ENCODE data around the gene PREX1. TPM values are rescaled to one million over a fixed set of nuclear protein-coding genes. Genes with fewer than 3 reads are reported as not detected.

PREX1 gene
- total RNA-seq, 1 experiment from 2014 or later = 32.6 TPM

DNA sequence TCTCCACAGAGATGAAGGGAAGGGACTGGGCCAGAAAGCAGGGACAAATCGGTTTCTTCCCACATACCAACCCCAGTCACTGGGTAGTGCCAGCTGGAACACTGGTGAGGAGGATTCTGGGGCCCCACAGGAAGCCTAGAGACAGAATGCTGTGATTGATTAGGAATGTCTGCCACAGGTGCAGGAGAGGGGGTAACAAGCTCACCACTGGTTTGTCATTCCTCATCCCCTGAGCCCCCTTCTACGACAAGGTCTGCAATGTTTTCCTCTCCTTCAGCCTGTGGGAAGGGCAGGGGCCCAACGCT lies 89.8 kb downstream of the PREX1 start:
- no peak for DNase-seq (ENCODE audit: low read depth)

DNA sequence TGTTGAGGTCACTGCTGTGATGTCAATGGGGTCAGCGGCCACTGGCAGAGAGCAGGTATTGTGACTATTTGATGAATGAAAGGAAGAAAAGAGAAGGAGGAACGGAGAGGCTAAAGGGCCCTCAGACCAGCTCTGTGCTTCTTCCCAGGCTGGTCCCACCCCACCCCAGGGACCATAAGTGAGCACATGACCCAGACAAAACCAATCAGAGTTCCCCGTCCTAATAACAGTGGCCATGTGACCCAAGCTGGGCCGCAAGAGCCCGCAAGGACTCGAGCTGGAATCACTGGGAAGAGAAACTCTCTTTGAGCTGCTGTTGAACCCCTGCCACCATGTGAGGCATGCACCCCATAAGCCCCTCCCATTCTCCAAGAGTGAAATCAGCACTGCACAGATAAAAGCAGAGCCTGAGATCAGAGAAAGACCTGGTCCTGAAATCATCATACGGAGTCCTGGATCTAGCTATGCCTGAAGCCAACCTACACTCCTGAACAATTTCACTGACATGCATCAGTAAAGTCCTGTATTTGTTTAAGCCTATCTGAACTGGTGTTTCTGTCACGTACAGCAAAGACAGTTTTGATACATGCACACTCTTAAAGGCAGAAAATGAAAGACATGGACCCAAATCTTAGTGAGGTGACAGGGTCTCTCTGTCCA lies 90.2 kb downstream of the PREX1 start:
- no peak for DNase-seq (ENCODE audit: low read depth)

DNA sequence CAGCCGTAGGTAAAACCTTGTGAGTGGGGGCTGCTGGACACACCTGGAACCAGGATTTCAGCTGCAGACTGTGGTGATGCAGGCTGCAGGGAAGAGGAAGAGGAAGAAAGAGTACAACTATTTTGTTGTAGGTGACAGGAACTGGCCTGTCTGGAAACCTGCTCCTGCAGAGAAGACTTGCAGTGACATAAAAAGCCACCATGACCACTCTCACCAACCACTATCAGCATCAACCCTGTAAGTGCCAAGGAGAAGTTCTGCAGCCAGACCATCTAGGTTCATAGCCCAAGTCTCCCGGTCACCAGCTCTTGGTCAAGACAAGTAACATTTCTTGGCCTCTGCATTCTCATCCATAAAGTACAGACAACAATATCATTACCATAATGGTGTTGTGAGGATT lies 91.2 kb downstream of the PREX1 start:
- no peak for DNase-seq (ENCODE audit: low read depth)

DNA sequence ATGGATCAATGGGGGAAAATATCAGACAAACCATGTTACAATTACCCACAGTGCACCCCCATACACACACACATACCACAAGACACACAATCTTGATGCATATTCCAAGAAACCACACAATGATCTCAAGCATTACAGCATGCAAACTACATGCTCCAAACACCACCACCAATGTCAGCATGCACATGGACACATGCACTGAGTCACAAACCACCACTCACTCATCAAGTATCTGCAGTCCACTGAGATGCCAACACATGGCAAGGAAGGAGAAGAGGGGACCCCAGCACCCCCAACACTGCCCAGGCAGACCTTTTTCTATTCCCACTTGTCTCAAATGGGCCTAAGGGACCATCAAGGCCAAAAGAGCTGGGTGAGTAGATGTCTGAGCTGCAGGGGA lies 91.6 kb downstream of the PREX1 start:
- no peak for DNase-seq (ENCODE audit: low read depth)

DNA sequence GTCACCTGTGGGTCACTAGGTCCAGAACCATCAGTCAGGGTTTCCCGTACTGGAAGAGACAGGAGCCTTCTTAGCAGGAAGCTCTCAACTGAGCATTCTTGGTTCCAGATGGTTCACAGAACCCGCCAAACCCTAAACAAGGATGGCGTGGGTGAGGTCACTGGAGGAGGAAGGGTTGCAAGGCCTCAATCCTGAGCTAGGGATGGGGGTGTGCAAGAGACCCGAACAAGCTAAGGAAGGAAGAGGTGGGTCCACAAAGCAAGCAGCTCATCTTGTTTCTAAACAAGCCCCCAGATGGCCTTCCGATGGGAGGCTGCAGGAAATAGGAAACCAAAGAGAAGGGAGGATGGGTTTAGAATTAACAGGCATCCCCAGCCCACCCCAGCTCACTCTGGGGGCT lies 92.7 kb downstream of the PREX1 start:
- DNase-seq (ENCODE audit: low read depth) = no peak

DNA sequence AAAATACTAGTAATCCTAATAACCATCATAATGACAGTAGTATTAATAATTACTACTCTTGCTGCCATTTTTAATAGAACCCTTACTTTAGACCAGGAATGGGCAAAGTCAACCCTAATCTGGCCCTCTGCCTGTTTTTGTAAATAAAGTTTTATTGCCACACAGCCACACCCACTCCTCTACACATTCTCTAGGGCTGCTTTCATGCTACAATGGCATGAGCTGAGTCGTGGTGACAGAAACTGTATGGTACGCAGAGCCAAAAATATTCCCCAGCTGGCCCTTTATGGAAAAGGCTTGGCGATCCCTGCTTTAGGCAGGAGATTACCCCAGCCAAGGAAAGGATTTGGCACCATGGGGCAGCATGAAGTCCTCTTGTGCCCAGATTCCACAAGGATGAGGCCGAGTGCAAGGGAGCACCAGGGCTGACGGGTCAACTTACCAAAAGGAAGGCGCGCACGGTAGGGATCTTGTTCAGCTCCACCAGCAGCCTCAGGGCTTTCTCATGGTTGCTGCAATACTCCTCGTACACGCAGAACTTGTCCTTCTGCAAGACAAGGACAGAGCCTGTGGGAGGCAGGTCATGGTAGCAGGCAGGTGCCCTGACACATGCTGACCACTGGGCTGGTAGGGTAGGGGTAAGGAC lies 93.6 kb downstream of the PREX1 start:
- DNase-seq (ENCODE audit: low read depth) = no peak

DNA sequence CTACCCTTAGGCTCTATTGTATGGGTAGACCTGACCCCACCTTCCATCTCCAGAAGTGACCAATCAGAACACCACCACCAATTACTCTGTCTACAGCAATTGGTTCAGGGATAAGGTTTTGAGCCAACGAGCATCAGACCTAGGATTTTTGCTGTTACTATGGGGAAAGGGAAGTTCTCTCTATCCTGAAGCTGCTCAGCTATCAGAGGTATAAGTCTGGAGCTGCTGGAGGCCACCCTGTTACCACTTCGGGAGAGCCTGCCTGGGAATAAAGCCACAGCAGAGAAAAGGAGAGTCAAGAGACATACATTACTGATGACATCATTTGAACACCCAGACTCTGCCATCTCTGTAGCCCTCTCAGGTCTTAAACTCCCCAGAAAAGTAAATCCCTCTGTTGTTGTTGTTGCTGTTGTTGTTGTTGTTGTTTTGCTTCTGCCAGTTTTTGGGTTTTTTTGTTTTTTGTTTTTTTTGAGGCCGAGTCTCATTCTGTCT lies 94.5 kb downstream of the PREX1 start:
- peak; percentile 15 for DNase-seq (ENCODE audit: low read depth)

DNA sequence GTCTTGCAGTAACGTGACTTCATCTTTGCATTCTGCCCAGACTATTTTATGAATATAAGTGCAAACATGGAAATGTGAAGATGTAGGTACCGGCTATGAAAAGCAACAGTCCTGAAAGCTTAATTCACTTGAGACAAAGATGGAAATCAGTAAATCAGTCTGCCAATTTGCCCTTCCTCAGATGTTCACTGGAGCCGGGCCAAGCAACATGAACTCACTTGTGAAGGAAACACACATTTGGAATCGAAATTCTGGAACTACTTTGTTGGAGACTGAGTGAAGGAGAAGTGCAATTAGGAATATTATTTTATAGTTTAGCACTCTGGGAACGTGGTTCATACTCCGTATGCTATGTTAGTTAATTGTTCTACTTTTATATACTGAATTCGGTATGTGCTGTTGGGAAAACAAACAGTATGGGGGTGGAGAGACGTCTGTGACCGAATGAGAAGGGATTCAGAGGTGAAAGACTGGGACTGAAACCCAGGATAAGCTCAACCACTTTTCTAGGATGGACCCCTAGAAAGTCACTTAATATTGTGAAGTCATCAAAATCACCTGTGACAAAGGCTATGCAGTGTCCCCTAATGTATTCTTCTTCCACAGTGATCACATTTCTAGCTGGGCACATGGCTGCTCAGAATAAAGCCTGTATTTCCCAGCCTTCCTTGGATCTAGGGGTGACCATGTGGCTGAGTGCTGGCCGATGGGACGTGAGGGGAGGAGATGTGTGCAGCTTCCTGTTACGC lies 95.5 kb downstream of the PREX1 start:
- no peak for DNase-seq (ENCODE audit: low read depth)

DNA sequence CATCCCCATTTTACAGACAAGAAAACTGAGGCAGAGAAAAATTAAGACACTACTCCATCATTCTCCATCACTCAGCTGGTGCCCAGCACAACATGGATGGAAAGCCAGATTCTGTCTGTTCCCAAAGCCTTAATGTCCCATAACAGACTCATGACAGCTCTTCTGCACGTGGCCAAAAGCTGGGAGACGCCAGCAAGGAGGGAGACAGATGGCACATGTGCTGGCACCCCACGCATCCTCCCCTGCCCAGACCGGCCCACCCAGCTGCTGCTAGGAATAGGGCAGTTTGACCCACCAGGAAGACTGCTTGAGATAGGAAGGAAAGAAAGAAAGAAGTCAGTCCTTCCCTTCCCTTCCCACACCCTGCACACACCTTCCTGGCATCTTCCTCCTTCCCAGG lies 96.3 kb downstream of the PREX1 start:
- no peak for DNase-seq (ENCODE audit: low read depth)

DNA sequence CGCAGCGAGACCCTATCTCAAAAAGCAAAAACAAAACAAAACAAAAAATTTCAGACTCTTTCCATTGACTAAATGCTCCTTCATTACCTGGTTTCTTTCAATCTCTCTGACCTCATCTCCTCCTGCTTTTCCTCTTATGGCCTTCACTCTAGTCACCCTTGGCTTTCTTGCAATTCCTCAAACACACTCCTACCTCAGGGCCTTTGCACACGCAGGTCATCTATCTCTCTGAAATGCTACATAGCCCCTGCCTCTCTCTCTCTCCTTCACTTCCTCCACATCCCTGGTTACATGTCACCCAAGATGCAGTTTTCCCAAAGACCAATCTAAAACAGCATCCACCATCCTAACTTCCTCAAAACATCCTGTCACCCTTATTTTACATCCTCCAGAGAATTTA lies 96.8 kb downstream of the PREX1 start:
- no peak for DNase-seq (ENCODE audit: low read depth)

DNA sequence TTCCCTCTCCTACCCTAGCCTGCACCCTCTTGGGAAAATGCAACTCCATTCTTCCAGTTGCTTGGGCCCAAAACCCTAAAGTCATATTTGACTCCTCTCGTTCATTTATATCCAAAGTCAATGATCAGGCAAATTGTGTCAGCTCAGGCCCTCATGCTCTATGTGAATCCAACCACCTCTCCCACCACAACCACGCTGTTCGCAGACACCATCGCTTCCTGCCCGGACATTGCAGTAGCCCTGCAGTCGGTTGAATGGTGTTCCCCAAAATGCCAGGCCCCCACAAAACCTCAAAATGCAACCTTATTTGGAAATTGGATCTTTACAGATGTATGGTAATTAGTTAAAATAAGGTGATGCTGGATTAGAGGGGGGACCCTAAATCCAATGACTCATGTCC lies 98.3 kb downstream of the PREX1 start:
- no peak for DNase-seq (ENCODE audit: low read depth)

DNA sequence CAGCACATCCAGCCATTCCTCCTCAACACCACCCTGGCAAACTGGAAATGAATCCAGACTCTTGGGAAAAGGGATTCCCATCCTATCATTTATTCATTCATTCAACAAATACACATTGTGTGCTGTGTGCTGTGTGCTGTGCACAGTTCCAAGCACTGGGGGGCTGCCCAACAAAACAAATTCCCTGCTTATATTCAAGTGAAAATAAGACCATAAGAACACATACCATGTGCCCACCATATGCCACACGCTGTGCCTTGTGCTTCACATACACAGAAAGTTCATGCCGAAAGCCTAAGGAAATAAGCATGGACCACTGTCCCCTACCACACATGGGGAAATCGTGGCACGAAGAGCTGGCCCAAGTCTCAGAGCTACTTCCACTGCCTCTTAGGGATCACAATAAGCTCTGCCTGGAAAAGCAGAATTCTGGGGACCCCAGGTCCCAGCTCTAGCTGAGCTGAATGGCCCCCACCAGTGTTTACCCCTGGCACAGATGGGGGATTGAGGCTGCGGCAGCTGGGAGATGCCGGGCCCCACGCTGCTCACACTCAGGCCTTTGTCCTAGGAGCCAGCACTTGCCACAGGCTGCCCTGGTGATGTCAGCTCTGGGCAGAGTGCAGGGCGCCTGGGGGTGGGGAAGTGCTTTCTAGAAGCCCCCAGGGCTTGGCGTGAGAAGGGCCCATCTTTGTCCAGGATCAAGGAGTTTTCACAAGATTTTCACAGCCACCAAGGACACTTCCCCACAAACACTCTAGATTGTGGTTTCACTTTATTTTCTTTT lies 99.6 kb downstream of the PREX1 start:
- no peak for DNase-seq (ENCODE audit: low read depth)

DNA sequence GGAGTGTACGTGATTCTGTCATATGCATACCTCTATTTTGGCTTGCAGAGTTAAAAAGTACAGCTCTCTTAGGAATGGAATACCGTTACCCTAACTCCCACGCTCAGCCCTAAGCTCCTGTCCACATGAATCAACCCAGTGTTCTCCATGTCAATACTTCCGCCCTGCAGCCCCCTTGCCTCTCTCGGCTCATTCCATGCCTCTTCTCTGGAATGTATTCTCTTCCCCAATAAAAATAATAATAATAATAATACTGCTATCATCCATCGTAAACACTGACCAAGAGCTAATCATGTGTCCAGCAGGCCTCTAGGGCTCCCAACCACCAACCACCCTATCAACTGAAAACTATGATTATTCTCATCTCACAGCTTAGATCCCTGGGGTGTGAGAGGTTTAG lies 100.6 kb downstream of the PREX1 start:
- no peak for DNase-seq (ENCODE audit: low read depth)

DNA sequence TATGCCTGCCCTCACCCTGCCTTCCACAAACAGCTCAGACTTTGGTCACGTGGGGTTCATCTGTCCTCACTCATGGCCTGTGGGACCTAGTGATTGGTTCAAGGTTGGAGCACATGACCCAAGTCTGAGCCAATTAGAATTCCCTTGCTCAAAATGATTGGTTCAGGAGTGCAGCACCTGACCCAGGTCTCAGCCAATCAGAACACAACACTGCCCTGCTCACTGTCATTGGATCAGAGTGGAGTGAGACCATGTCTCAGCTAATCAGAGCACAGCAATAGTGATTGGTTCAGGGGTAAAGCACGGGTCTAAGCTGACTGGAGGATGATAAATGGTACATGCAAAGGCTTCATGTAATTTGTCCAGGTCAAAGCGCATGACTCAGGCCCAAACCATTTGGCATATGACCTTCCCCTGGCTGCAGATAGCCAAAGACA lies 102.2 kb downstream of the PREX1 start:
- DNase-seq (ENCODE audit: low read depth) = peak; percentile 67

DNA sequence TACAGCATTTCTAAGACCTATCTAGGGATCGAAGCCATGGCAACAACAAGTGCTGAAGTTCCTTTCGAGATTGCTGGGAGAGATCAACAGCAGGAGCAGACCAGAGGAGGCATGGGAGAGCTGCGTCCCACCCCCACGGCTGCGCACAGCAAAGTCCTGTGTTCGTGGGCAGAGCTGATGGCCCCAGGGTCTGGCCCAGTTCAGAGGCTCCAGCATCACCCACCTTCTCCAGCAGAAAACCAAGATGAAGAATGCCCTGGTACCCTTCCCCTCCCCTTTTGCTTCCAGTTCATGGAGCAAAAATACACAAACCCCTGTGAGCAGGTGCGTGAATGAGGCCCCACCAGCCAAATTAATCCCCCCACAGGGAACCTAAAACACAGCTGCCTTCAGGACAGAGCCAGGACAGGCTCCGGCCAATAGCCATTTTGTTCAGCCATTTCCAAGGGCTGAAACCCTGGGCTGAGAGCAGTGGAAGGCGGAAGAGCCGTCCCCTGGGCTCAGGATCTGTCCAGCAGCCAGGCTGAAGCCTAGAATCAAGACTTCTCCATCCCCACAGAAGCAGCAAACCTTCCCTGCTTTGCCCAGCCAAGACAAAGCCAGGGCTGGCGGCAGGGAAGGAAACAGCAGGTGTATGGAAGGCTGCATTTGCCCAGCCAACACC lies 102.8 kb downstream of the PREX1 start:
- DNase-seq (ENCODE audit: low read depth) = no peak

DNA sequence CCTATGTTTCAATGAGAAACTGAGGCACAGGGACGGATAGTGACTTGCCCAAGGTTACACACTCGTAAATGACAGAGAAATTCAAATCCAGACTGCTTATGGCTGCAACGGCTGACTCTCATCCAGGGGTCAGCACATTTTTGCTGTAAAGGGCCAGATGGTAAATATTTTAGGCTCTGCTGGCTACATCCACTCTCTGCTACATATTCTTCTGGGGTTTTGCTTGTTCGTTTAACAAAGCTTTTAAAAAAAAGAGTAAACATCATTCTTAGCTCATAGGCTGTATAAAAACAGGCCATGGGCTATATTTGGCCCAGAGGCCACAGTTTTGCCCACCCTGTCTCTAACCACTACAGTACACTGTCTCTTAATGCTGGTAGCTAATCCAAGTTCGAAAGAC lies 103.4 kb downstream of the PREX1 start:
- DNase-seq (ENCODE audit: low read depth) = no peak

DNA sequence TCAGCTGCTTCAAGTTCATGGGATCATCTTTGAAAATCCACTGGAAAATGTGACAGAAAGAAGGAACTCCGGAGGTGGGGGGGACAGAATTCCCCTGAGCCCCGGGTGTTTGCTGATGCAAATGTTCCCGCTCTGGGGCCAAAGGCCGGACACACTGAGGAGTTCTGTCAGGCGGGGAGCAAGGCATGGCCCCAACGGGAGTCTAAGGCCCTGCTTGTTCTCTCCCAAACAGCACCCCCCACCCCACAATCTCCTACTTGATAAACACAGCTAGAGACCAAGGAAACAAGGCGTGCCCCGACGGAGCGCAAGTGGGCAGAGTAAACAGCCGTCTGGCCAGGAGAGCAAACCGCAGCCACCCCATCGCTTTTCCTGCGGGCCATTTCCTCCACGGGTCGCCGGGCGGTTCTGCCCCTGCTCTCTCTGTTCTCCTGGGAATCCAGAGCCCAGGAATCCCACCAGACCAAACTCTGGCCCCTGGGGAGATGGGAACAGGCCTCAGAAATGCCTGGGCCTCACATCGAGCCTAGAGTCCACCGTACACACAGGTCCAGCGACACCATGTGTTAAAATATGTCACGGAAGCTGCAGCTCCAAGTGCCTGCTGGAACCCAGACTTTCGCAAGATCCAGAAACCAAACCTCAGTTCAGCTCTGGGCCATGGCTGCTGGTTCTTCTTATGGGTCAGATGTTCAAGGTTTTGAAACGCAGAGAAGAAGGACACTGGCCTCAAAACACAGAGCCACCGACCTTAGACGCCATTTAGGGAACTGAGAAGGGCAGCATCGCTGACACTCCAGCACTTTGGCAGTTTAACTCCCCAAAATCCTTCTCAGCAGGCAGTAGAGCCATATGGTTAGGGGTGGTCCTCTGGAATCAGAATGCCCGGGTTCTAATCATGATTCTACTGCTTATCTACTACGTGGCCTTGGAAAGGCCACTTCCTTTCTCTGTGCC lies 104.2 kb downstream of the PREX1 start:
- DNase-seq (ENCODE audit: low read depth) = no peak

DNA sequence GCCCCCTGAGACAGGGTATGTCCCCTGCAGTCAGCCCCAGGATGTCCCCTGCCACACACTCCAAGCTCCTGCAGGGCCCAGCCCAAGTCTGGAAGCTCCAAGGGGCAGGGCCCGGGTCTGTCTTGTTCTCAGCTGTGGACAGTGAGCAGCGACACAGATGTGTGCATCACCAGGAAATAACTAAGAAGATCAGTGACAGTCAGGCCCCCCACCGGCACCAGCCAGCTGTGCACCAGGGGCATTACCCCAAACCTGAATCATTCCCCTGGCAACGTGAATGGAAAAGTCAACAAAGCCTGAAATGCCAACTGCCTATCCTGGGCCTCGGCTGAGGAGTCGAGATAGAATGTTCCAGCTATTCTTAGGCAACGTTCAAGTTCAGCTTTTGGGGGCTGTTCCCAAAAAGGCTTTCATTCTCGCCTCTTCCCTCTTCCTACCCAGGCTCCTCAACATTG lies 105.0 kb downstream of the PREX1 start:
- peak; percentile 75 for DNase-seq (ENCODE audit: low read depth)

DNA sequence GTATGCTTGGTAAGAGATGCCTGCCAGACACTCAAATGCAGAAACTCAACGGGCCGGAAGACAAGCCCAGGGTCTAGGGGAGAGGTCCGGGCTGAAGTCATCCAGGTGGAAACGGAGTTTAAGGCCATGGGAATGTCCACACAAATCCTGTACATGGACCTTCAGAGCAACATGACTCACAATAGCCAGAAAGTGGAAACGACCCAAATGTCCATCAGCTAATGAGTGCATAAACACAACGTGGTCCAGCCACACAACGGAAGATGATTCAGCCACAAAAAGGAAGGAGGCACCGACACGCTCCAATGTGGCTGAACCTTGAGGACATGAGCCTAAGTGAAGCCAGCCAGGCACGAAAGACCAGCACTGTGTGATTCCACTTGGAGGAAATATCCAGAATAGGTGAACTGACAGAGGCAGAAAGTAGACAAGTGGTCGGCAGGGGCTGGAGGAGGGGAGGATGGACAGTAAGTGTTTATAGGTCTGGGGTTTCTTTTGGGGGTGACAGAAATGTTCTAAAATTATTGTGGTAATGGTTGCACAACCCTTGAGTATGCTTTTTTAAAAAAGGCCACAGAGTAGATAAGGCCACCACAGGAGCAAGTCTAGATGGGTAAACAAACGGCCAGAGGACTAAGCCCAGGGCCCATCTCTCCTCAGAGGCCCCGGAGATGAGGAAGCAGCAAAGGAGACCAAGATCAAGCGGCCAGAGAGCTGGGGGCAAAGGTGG lies 105.6 kb downstream of the PREX1 start:
- peak; percentile 85 for DNase-seq (ENCODE audit: low read depth)
